GM12872 (cell line): ENCODE results near the gene B3GALNT2.

Experiments used
- CTCF ChIP-seq: IDR thresholded peaks from 3 replicates; pipeline ENCODE4 v1.5.1; 2011; ENCODE audit warnings: low read depth, mild to moderate bottlenecking, low read length, moderate library complexity; ENCODE audit not compliant: insufficient read depth

The B3GALNT2 gene

GRCh38 chr1:235455097-235455496 is 49.2 kb downstream of the B3GALNT2 start:
- TF ChIP-seq CTCF, result no peak

GRCh38 chr1:235454021-235454420 is 50.2 kb downstream of the B3GALNT2 start:
- TF ChIP-seq CTCF, result no peak

- no peak for TF ChIP-seq CTCF
Observed at GRCh38 chr1:235450886-235451483, 53.3 kb downstream of the B3GALNT2 start.

GRCh38 chr1:235450433-235450832 is 53.8 kb downstream of the B3GALNT2 start:
- TF ChIP-seq CTCF, result no peak

GRCh38 chr1:235448616-235449015 is 55.6 kb downstream of the B3GALNT2 start:
- no peak for TF ChIP-seq CTCF

GRCh38 chr1:235442788-235443429 is 61.3 kb downstream of the B3GALNT2 start:
- no peak for TF ChIP-seq CTCF

GRCh38 chr1:235441159-235441685 is 63.0 kb downstream of the B3GALNT2 start:
- no peak for TF ChIP-seq CTCF
